Activated CD4-positive, alpha-beta memory T cell treated with anti-CD3 and anti-CD28 coated beads, Interleukin-2, amount 10 ng/mL, durations not matched to agents 7 days and 5 days (primary cell): ENCODE measurements around the gene CHST11. TPM values are rescaled to one million over a fixed set of nuclear protein-coding genes. Genes with fewer than 3 reads are reported as not detected.

Source experiments
- CTCF ChIA-PET: fragments of 350-600 bp; sonication (Branson Sonifier 250); formaldehyde crosslinking; loops from one replicate; lab custom pipeline; 2021; ENCODE audit warnings: antibody characterized with exemption, inconsistent platforms; lab: Charles Lee
- POLR2A ChIA-PET: fragments of 350-600 bp; sonication (Branson Sonifier 250); formaldehyde crosslinking; loops from one replicate; lab custom pipeline; 2021; ENCODE audit warnings: antibody characterized with exemption; lab: Charles Lee
- DNase-seq: peaks from one replicate; pipeline ENCODE4 v3.0.0-alpha.2; 2020
- H3K27ac Mint-ChIP-seq: one replicate; pipeline ENCODE4 v1.8.0; 2021; ENCODE audit warnings: mild to moderate bottlenecking, mixed read lengths
- H3K27me3 Mint-ChIP-seq: one replicate; pipeline ENCODE4 v1.8.0; 2021; ENCODE audit warnings: mixed read lengths
- H3K36me3 Mint-ChIP-seq: one replicate; pipeline ENCODE4 v1.8.0; 2021; ENCODE audit warnings: low read depth, mixed read lengths
- H3K4me1 Mint-ChIP-seq: one replicate; pipeline ENCODE4 v1.8.0; 2021; ENCODE audit warnings: mixed read lengths
- H3K4me3 Mint-ChIP-seq: one replicate; pipeline ENCODE4 v1.8.0; 2021; ENCODE audit warnings: mild to moderate bottlenecking, mixed read lengths
- H3K9me3 Mint-ChIP-seq: one replicate; pipeline ENCODE4 v1.8.0; 2021; ENCODE audit warnings: mixed read lengths
- total RNA-seq, 2 experiments: library from RNA; stranded (reverse); gene quantifications; one replicate each; pipeline ENCODE4 v1.2.3, GENCODE V29; 2021

CHST11 gene
- total RNA-seq, 2 experiments from 2014 or later: 124 to 125 TPM

DNA sequence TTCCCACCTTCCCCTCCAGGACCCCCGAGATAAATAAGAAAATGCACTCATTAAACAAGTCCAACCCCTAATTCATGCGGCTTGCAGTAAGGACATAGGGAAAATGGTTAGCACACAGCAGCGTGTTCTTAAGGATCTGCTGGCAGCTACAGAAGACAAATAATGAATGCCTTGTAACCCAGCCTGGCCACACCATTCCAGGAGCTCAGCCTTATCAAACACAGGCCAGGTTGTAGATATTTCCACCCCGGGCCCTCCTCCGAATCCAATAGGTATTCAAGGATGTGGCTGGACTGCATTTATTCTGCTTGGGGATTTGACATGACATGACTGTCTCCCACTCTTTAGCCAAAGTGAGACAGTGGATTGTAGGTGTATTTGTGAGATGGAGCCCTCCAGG, 256.2 kb downstream of the CHST11 start:
- no peak for DNase-seq
- Mint-ChIP-seq H3K4me1 (peaks cover 16% of the 10 kb centered on the region), H3K4me3 (no peak overlapping the region), H3K9me3 (no peaks in the 10 kb centered on the region), H3K27me3 (no peaks in the 10 kb centered on the region), H3K36me3 (peaks cover 17% of the 10 kb centered on the region), H3K27ac (no peak overlapping the region)
- ChIA-PET CTCF (no interaction called here), POLR2A (interaction anchor here (0.9 kb wide), 2 partner anchors 8 to 17 kb away, joined by 3 read pairs; no protein-coding TSS in a partner anchor)

DNA sequence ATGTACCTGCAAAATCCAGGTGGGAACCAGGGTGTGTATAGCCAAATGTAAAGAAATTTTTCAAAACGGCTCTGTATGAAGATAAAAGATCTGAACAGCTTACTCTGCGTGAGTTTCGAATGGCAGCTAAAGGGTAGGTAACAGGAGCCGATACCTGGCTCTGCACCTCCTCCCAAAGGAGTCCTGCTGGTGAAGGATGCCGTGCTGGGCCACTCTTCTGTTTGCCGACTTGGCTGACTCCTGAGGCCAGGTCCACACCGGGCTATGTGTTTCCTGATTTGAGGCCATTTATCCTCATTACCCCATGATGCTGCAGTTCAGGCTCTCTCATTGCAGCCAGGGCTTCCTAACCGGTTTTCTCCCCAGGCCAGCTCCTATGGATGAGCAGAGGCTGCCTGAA, 256.7 kb downstream of the CHST11 start:
- Mint-ChIP-seq H3K4me1 (peaks cover 18% of the 10 kb centered on the region), H3K9me3 (no peaks in the 10 kb centered on the region), H3K27ac (no peak overlapping the region), H3K36me3 (peaks cover 17% of the 10 kb centered on the region), H3K4me3 (no peak overlapping the region), H3K27me3 (no peaks in the 10 kb centered on the region)
- ChIA-PET CTCF (no interaction called here), POLR2A (interaction anchor here (0.9 kb wide), 2 partner anchors 9 to 18 kb away, joined by 3 read pairs; no protein-coding TSS in a partner anchor)
- DNase-seq: no peak

DNA sequence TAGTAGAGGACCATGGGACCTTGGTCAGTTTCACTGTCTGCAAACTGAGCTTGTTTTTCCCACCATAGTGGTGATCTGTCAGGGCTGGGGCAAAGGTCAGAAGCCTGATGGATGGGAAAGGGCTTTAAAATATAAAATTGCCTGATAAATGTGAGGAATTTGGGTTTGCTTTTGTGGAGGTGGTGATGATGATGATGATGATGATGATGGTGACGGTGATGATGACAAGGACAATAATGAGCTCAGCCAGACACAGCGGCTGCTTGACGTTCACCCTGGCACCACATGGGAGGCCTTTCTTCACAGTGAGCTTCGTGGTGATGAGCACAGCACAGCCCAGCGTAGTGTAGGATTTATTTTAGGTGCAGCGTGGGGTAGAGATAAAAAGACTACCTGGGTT, 257.6 kb downstream of the CHST11 start:
- DNase-seq: no peak
- POLR2A ChIA-PET: interaction anchor here (0.6 kb wide), 1 partner anchor 43 kb away, joined by 3 read pairs; no protein-coding TSS in a partner anchor
- CTCF ChIA-PET: no interaction called here
- Mint-ChIP-seq H3K4me3 (no peak overlapping the region), H3K27me3 (no peaks in the 10 kb centered on the region), H3K36me3 (peaks cover 17% of the 10 kb centered on the region), H3K9me3 (no peaks in the 10 kb centered on the region), H3K27ac (no peak overlapping the region), H3K4me1 (peaks cover 22% of the 10 kb centered on the region)

DNA sequence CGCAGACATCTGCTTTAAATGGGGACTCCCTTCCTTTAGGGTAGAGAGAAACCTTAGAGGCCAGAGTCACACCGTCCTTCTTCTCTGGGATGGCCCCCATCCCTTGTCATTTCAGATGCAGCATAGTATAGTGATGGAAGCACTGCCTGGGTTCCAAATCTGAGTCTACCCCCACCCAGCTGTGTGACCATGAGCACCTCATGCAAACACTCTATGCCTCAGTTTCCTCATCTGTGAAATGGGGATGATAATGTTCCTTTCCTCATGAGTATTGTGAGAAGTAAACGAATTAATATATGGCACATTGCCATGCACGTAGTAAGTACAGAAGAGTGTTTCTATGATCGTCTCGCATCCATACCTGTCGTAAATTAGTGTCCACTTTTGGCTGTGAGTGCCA, 259.4 kb downstream of the CHST11 start:
- Mint-ChIP-seq H3K27me3 (no peaks in the 10 kb centered on the region), H3K27ac (no peak overlapping the region), H3K36me3 (peaks cover 19% of the 10 kb centered on the region), H3K9me3 (no peaks in the 10 kb centered on the region), H3K4me3 (no peak overlapping the region), H3K4me1 (peaks cover 36% of the 10 kb centered on the region)
- POLR2A ChIA-PET: no interaction called here
- no peak for DNase-seq
- CTCF ChIA-PET: no interaction called here

DNA sequence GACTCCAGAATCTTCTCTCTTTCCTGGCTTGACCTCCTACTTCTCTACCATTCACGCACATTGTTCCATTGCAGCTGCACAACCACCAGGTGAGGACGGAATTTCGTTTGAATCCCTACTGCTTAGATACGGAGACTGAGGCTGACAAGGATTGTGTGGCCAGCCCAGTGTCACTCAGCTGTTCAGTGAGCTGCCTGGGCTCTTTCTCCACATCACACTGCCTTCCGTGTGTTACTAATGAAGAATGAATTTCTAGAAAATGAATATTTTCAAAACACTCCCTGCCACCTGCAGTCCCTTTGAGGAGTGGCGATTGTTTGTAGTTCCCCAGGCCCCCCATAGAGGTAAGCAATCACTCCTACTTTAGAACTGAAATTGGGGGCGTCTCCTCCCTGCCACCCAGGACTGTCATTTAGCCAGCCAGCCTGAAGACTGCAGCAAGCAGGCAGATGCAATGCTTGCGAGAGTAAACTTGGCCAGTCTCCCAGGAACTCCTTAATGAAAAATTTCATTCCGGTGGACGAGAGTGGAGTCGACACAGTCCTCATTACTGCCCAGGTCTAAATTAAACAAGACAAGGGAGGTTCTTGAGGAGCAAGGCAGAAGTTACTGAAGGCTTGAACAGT, 261.7 kb downstream of the CHST11 start:
- CTCF ChIA-PET: no interaction called here
- POLR2A ChIA-PET: interaction anchor here (0.9 to 1.4 kb wide), 2 partner anchors 20 to 35 kb away, joined by 3 read pairs; no protein-coding TSS in a partner anchor

DNA sequence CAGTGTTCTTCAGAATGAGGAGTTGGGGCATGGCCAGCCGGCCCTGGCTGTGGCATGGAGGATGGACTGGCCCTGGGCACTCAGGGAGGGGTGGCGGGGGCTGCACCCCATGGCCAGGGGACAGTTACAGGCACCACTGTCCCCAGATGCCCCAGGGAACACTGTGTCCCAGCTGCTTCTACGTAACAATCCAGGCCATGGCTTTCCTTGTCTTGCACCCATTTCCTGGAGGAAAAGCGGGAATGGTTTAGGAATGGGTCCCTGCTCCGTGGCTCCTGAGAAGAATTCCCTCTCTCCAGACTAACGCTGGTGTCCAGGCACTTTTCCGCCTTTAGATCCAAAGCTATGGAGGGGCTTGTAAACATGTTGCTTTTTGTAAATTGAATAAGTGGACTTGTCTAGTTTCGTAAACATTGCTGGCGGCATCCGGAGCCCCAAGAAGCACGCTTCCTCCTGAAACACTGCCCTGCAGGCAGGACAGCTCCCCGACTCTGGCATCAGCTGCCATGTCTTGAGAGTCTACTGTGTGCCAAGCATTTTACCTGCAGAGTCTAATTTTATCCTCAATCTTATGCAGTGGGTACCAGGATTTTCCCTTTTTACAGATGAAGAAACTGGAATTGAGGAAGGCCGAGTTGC, 263.1 kb downstream of the CHST11 start:
- H3K27ac Mint-ChIP-seq: peak overlapping the region; percentile 86
- H3K4me3 Mint-ChIP-seq: peak overlapping the region; percentile 67
- H3K27me3 Mint-ChIP-seq: no peaks in the 10 kb centered on the region
- DNase-seq: no peak
- H3K36me3 Mint-ChIP-seq: peaks cover 19% of the 10 kb centered on the region
- ChIA-PET POLR2A (interaction anchor here (0.8 to 2.4 kb wide), 10 partner anchors 8 to 432 kb away, joined by 3 to 16 read pairs (median 3); no protein-coding TSS in a partner anchor), CTCF (interaction anchor here (0.8 to 2.1 kb wide), 5 partner anchors 12 to 263 kb away, joined by 3 to 5 read pairs (median 4); partner anchors contain the start of gene CHST11)
- no peaks in the 10 kb centered on the region for H3K9me3 Mint-ChIP-seq
- peaks cover 41% of the 10 kb centered on the region for H3K4me1 Mint-ChIP-seq

More for the DNA sequence above, 261.7 kb downstream of the CHST11 start:
- peaks cover 47% of the 10 kb centered on the region for H3K4me1 Mint-ChIP-seq
- no peaks in the 10 kb centered on the region for H3K9me3 Mint-ChIP-seq
- no peak overlapping the region for H3K4me3 Mint-ChIP-seq
- peaks cover 20% of the 10 kb centered on the region for H3K36me3 Mint-ChIP-seq
- DNase-seq: no peak
- H3K27me3 Mint-ChIP-seq: no peaks in the 10 kb centered on the region
- no peak overlapping the region for H3K27ac Mint-ChIP-seq

DNA sequence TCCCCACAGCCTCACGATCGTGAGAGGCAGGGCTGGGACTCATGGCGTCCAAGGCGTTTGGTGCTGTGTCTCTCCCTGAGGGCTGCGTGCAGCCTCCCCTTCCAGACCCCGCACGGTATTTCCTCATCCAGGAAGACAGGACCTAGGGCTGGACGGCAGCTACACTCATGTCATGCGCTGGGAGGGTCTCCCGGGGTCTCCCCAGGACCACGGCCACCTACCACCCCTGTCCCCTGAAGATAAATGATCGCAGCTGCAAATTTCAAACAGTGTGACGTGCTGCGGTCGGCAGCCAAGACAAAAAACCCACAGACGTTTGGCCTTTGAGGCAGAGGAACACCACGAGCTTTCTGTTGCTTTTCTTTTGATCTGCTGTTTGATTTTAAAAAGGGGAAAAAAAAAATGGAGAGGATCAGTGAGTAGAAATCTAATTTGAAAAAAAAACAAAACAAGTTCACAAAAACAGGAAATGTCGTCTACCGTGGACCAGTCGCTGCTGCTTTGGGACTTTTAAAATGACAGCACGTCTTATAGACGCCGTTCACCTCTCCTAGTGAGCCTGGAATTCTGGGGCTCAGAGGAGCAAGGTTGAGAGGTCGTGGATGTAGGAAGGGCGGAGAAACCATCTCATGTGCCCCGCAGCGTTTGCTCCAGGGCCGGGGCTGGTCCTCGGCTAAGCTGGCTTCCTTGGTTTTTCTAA, 263.7 kb downstream of the CHST11 start:
- H3K27me3 Mint-ChIP-seq: no peaks in the 10 kb centered on the region
- H3K9me3 Mint-ChIP-seq: no peaks in the 10 kb centered on the region
- peak overlapping the region; percentile 67 for H3K4me3 Mint-ChIP-seq
- peaks cover 20% of the 10 kb centered on the region for H3K36me3 Mint-ChIP-seq
- peak; percentile 75 for DNase-seq
- peaks cover 41% of the 10 kb centered on the region for H3K4me1 Mint-ChIP-seq
- peak overlapping the region; percentile 86 for H3K27ac Mint-ChIP-seq
- ChIA-PET CTCF (interaction anchor here (0.8 to 2.1 kb wide), 6 partner anchors 12 to 339 kb away, joined by 3 to 5 read pairs (median 4); partner anchors contain the start of gene CHST11), POLR2A (interaction anchor here (0.7 to 2.4 kb wide), 11 partner anchors 9 to 433 kb away, joined by 3 to 16 read pairs (median 3); partner anchors contain the start of gene CHST11)

DNA sequence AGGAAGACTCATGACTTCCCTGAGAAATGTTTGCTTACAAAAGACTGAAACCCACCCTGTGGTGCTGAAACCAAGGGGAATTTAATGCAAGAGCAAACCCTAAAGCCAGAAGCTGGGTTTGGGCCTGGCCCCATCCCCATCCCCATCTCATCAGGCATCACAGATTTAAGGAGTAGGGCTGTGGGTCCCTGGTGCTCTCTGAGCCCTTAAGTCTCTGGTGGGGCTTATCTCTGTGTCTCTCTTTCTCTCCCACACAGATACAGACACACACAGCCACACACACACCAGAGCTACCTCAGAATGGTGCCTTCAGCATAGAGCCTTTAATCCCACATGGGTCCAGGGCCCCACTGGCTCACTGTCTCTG, 264.3 kb downstream of the CHST11 start:
- Mint-ChIP-seq H3K27ac (peak overlapping the region; percentile 86), H3K4me1 (peaks cover 44% of the 10 kb centered on the region), H3K4me3 (peak overlapping the region; percentile 67), H3K9me3 (no peaks in the 10 kb centered on the region), H3K36me3 (peaks cover 25% of the 10 kb centered on the region), H3K27me3 (no peaks in the 10 kb centered on the region)
- CTCF ChIA-PET: interaction anchor here (0.8 to 2.1 kb wide), 3 partner anchors 13 to 339 kb away, joined by 3 to 5 read pairs (median 4); no protein-coding TSS in a partner anchor
- no peak for DNase-seq
- POLR2A ChIA-PET: interaction anchor here (0.7 to 2.4 kb wide), 9 partner anchors 9 to 434 kb away, joined by 3 to 16 read pairs (median 3); partner anchors contain the start of gene CHST11

DNA sequence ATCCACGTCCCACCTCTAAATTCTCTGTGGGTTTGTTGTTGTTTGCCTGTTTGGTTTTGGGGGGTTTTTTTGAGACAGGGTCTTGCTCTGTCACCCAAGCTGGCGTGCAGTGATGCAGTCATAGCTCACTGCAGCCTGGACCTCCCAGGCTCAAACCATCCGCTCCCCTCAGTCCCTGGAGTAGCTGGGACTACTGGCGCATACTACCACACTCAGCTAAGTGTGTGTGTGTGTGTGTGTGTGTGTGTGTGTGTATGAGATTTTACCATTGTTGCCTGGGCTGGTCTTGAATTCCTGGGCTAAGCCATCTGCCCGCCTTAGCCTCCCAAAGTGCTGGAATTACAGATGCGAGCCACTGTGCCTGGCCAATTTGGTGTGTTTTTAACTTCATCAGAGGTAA, 265.2 kb downstream of the CHST11 start:
- Mint-ChIP-seq H3K36me3 (peaks cover 25% of the 10 kb centered on the region), H3K4me3 (no peak overlapping the region), H3K4me1 (peaks cover 44% of the 10 kb centered on the region), H3K9me3 (no peaks in the 10 kb centered on the region), H3K27me3 (no peaks in the 10 kb centered on the region), H3K27ac (peak overlapping the region; percentile 86)
- POLR2A ChIA-PET: interaction anchor here (0.9 kb wide), 1 partner anchor 175 kb away, joined by 3 read pairs; no protein-coding TSS in a partner anchor
- CTCF ChIA-PET: no interaction called here
- DNase-seq: no peak

DNA sequence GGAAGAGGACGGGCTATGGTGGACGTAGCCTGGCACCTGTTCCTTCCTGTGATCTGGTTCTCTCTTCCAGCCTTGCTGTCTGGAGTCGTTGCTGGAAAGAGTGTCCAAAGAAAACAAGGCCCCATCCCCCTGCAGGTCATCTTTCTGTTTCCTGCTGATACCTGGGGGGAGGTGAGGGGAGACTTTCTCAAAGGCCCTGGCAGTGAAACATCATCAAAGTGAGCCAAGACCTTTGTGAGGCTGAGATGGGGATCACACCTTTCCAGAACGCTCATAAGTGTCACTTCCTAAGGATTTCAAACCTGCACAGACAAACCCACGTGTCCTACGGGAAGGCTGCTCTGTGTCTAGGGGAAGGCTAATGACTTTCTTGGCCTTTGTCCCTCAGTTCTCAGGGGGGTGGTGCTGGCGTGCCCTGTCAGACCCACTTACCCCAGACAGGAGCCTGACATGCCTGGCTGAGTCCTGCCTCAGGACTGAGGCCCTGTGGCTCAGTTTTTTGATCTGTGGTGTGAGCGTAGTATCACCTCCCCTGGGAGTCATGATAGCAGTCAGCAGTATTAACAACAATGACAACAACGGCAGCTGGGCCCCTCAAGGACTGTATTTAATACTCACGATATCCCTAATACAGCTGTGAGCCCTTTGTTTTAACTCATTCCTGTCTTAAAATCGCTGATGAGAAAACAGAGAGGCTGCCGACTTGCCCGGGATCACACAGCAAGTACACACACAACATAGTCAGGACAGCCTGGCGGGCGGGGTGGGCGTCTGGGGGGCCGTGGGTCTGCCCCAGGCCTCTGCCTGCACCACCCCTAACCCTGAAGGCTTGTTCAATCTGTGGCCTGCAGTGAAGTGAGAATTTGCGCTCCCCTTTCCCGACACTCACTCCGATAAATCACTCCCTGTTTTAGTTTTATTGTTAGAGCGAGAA, 266.1 kb downstream of the CHST11 start:
- peaks cover 44% of the 10 kb centered on the region for H3K4me1 Mint-ChIP-seq
- H3K27me3 Mint-ChIP-seq: no peaks in the 10 kb centered on the region
- ChIA-PET CTCF (interaction anchor here (1.0 kb wide), 1 partner anchor 341 kb away, joined by 3 read pairs; no protein-coding TSS in a partner anchor), POLR2A (no interaction called here)
- H3K4me3 Mint-ChIP-seq: no peak overlapping the region
- DNase-seq: no peak
- peak overlapping the region; percentile 28 for H3K27ac Mint-ChIP-seq
- peaks cover 25% of the 10 kb centered on the region for H3K36me3 Mint-ChIP-seq
- H3K9me3 Mint-ChIP-seq: no peaks in the 10 kb centered on the region

DNA sequence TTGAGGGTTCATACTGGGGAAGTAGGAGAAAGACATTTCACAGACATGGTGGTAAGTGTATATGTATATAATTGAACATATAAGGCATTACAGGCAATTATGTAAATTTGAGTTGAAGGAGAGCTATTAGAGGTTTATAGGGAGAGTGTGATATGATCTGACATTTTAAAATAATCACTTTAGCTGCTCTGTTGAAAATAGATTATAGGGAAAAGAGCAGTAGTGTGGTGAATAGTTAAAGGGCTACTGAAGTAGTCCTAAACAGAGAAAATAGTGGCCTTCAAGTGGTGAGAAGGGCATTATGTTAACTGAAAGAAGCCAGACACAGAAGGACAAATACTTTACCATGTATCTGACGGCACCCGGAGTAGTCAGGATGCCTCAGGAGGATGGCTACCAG, 267.1 kb downstream of the CHST11 start:
- Mint-ChIP-seq H3K4me3 (no peak overlapping the region), H3K27me3 (no peaks in the 10 kb centered on the region), H3K27ac (no peak overlapping the region), H3K36me3 (peaks cover 25% of the 10 kb centered on the region), H3K4me1 (peaks cover 46% of the 10 kb centered on the region), H3K9me3 (no peaks in the 10 kb centered on the region)
- DNase-seq: no peak
- POLR2A ChIA-PET: no interaction called here
- CTCF ChIA-PET: interaction anchor here (1.0 kb wide), 1 partner anchor 342 kb away, joined by 3 read pairs; no protein-coding TSS in a partner anchor
